ENCODE data around the gene KIT.

KIT gene

GRCh38 chr4:54746218-54746617 lies 88.5 kb downstream of the KIT start:
- no peak for DNase-seq

- DNase-seq: no peak
These were observed 92.6 kb downstream of the KIT start for GRCh38 chr4:54750341-54750740.

DNA sequence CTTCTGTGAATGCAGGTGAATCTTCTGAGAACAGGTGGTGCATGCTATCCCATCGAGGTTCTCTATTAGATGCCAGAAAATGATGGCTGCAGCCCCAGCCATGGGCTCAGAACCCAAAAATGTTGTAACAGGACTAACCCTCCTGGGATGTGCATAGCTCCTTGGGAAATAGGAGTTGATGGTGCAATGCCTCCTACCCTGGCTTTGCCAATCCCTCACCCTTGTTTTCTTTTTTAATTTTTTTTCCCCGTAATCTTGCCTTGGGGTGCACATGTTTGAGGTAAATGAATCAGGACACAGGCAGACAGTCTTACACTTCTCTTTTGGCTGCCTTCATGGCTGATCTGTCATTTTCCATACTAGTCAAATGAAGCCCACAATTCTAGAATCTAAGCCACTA lies 96.6 kb downstream of the KIT start:
- no peak for DNase-seq

GRCh38 chr4:54764476-54764875 lies 106.7 kb downstream of the KIT start:
- no peak for DNase-seq

GRCh38 chr4:54767376-54767775 lies 109.6 kb downstream of the KIT start:
- DNase-seq: no peak

DNA sequence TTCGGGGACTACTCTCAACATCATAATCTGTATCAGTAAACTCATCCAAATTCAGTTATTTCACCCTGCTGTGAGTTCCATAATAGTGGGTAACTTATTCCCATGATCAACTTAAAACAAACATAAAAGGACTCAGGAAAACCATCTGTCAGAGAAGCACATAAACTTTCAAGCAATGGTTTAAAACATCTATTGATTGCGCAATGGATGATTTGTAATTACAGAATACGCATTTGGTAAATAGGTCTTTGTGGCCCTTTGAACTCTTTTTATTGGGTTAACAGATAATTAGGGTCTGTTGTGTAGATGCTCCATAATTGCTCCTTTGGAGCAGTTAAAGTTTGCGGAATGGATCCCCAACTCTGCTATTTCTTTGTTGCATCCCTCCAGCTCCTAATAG lies 115.3 kb downstream of the KIT start:
- DNase-seq: no peak

DNA sequence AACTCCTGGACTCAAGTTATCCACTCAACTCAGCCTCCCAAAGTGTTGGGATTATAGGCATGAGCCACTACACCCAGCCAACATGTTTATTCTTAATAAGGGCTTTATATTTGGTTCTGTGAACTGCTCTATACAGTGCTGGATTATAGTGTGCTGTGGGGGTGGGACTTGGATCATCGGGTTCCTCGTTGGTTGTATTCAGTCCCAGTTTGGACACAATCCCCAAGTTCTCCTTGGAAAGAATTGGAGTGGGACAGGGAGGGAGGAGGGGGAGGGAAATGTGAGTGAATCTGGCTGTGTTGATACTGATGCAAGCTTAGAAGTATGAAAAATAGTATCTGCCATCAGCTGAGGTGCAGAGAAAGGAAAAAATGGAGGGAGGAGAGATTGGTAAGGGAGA lies 121.3 kb downstream of the KIT start:
- no peak for DNase-seq

DNA sequence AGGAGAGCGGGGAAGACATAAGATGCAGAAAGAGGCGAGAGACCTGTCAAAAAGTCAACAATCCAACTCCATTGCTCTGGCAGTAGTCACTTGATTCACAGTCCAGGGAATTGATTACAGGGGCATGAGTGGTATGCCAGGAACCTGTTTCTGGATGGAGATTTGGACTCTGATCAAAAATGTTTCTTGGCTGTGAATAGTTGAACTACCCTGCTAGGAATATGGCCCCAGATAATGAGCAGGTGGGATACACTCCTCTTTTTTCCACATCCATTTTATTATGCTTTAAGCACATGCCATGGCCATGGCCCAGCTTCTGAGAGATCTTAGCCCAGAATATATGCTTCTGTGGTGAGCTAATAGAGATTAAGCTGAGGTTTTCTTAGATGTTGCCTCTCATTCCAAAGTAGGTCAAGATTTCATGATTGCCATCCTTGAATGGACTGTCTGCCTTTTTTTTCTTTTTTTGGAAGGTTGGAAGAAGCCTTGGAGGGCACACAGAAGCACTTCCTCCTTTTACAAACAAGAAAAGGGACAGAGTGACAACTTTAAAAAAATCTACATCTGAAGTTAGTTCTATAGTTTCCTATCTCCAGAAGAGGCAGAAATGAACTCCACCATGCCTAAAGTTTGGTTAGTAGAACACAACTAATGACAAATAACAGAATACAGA lies 121.9 kb downstream of the KIT start:
- peak in 1 of 2 donors; percentile 5 for DNase-seq

GRCh38 chr4:54780149-54780495 lies 122.4 kb downstream of the KIT start:
- peak; percentile 25 to 33 for DNase-seq

GRCh38 chr4:54781756-54782155 lies 124.0 kb downstream of the KIT start:
- DNase-seq: no peak

DNA sequence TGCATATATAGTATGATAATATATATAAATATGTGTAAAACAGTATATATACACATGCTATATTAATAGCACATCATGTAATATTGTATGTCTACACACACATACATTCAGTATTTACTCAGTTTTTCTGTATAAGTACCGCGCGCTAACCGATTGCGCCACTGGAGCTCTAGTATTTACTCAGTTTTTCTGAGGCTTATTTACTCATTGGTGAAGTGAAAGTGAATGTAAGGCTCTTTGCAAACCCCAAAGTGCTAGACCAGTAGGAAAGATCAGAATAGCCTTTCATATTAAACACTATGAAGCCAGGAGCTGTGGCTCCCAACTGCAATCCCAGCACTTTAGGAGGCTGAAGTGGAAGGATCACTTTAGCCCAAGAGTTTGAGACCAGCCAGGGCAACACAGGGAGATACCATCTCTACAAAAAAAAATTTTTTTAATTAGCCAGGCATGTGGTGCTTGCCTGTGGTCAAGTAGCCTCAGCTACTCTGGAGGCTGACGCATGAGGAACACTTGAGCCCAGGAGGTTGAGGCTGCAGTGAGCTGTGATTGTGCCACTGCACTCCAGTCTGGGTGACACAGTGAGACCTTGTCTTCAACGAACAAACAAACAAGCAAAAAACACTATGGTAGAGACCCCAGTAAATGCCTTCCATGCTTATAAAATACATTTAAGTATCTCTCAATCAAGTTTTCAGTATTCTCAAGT lies 125.8 kb downstream of the KIT start:
- peak in 1 of 2 donors; percentile 7 for DNase-seq

GRCh38 chr4:54784161-54784671 lies 126.5 kb downstream of the KIT start:
- peak; percentile 13 to 31 for DNase-seq
